OCI-LY1 (cell line): ENCODE measurements around the gene RASD2.

Source experiments
- H2AFZ ChIP-seq: fragments of 200-600 bp; sonication (generic), shearing (Covaris generic); 2 replicates; pipeline ENCODE4 v1.6.0; 2014; ENCODE audit warnings: antibody characterized with exemption, mild to moderate bottlenecking, low read length
- H3F3A ChIP-seq: fragments of 200-600 bp; sonication (generic), shearing (Covaris generic); 2 replicates; pipeline ENCODE4 v1.6.0; 2014; ENCODE audit warnings: mild to moderate bottlenecking, antibody characterized with exemption, low read length, moderate library complexity; ENCODE audit not compliant: insufficient read depth
- H3K27ac ChIP-seq: fragments of 200-600 bp; sonication (generic); 2 replicates; pipeline ENCODE4 v1.5.1; 2014; ENCODE audit warnings: low read length, mixed run types, mild to moderate bottlenecking, low read depth; ENCODE audit not compliant: poor library complexity, severe bottlenecking
- H3K27me3 ChIP-seq: fragments of 200-600 bp; sonication (generic); 2 replicates; pipeline ENCODE4 v1.6.0; 2014; ENCODE audit warnings: antibody characterized with exemption, mild to moderate bottlenecking, low read length, moderate library complexity; ENCODE audit not compliant: insufficient read depth
- H3K36me3 ChIP-seq: fragments of 200-600 bp; sonication (generic); 2 replicates; pipeline ENCODE4 v1.6.1; 2014; ENCODE audit warnings: mild to moderate bottlenecking, antibody characterized with exemption, low read length, moderate library complexity, mixed read lengths; ENCODE audit not compliant: insufficient read depth
- H3K4me1 ChIP-seq: fragments of 200-600 bp; sonication (generic); 2 replicates; pipeline ENCODE4 v1.5.1; 2014; ENCODE audit warnings: mild to moderate bottlenecking, low read length, moderate library complexity; ENCODE audit not compliant: insufficient read depth, severe bottlenecking
- H3K4me2 ChIP-seq: fragments of 200-600 bp; sonication (generic), shearing (Covaris generic); 2 replicates; pipeline ENCODE4 v1.6.1; 2014; ENCODE audit warnings: low read length
- H3K4me3 ChIP-seq: fragments of 200-600 bp; sonication (generic); 2 replicates; pipeline ENCODE4 v1.5.1; 2014; ENCODE audit warnings: low read length, low read depth, mild to moderate bottlenecking, mixed read lengths; ENCODE audit not compliant: poor library complexity, severe bottlenecking
- H3K79me2 ChIP-seq: fragments of 200-600 bp; shearing (Covaris generic); 2 replicates; pipeline ENCODE4 v1.6.1; 2016; ENCODE audit warnings: mixed run types, low read length, mixed read lengths; ENCODE audit not compliant: insufficient read depth
- H3K9ac ChIP-seq: fragments of 200-600 bp; sonication (generic), shearing (Covaris generic); 2 replicates; pipeline ENCODE4 v1.6.1; 2014; ENCODE audit warnings: mild to moderate bottlenecking, low read length, mixed read lengths
- H3K9me2 ChIP-seq: fragments of 200-600 bp; sonication (generic), shearing (Covaris generic); 2 replicates; pipeline ENCODE4 v1.6.1; 2014; ENCODE audit warnings: low read depth, mild to moderate bottlenecking, low read length, mixed read lengths
- H3K9me3 ChIP-seq: fragments of 200-600 bp; shearing (Covaris generic); 2 replicates; pipeline ENCODE4 v1.6.1; 2014; ENCODE audit warnings: low read length, mixed read lengths
- H4K20me1 ChIP-seq: fragments of 200-600 bp; sonication (generic), shearing (Covaris generic); 2 replicates; pipeline ENCODE4 v1.6.0; 2016; ENCODE audit warnings: mild to moderate bottlenecking, low read length; ENCODE audit not compliant: insufficient read depth
- CTCF ChIP-seq: fragments of 200-600 bp; sonication (generic), shearing (Covaris generic); IDR thresholded peaks from 2 replicates; pipeline ENCODE4 v1.5.1; 2017; ENCODE audit warnings: mild to moderate bottlenecking, antibody characterized with exemption, low read length, moderate library complexity, mixed read lengths
- EZH2 ChIP-seq: fragments of 200-600 bp; sonication (generic), shearing (Covaris generic); IDR thresholded peaks from 2 replicates; pipeline ENCODE4 v1.8.0; 2017; ENCODE audit warnings: borderline replicate concordance, mixed run types, mild to moderate bottlenecking, antibody characterized with exemption, low read length, moderate library complexity, mixed read lengths

Gene RASD2

GRCh38 chr22:35593071-35593890 is 52.6 kb downstream of the RASD2 start:
- Histone ChIP-seq H3K79me2 (no peaks in the 10 kb centered on the region), H3K36me3 (no peaks in the 10 kb centered on the region), H3K4me2 (no peak overlapping the region), H3K4me1 (no peaks in the 10 kb centered on the region), H3K9me3 (no peaks in the 10 kb centered on the region), H3F3A (no peaks in the 10 kb centered on the region), H3K27me3 (peaks cover 13% of the 10 kb centered on the region), H3K9ac (no peak overlapping the region), H3K27ac (no peak overlapping the region), H3K9me2 (no peaks in the 10 kb centered on the region), H2AFZ (no peak overlapping the region), H3K4me3 (no peak overlapping the region), H4K20me1 (no peaks in the 10 kb centered on the region)
- TF ChIP-seq EZH2 (no peak), CTCF (no peak)

- Histone ChIP-seq H3K4me3 (no peak overlapping the region), H3K9ac (no peak overlapping the region), H3K4me2 (no peak overlapping the region), H3K79me2 (no peaks in the 10 kb centered on the region), H3F3A (no peaks in the 10 kb centered on the region), H3K36me3 (no peaks in the 10 kb centered on the region), H3K4me1 (no peaks in the 10 kb centered on the region), H3K9me3 (no peaks in the 10 kb centered on the region), H3K27ac (no peak overlapping the region), H3K9me2 (no peaks in the 10 kb centered on the region), H2AFZ (no peak overlapping the region), H3K27me3 (peaks cover 13% of the 10 kb centered on the region), H4K20me1 (no peaks in the 10 kb centered on the region)
- TF ChIP-seq CTCF = no peak
Measured at GRCh38 chr22:35593891-35594470, 53.4 kb downstream of the RASD2 start.

GRCh38 chr22:35594686-35595085 is 54.1 kb downstream of the RASD2 start:
- Histone ChIP-seq H3K27ac (no peak overlapping the region), H3K36me3 (no peaks in the 10 kb centered on the region), H4K20me1 (no peaks in the 10 kb centered on the region), H3K4me2 (no peak overlapping the region), H3K4me3 (no peak overlapping the region), H3K4me1 (no peaks in the 10 kb centered on the region), H3K9me2 (no peaks in the 10 kb centered on the region), H3K79me2 (no peaks in the 10 kb centered on the region), H3K9ac (no peak overlapping the region), H2AFZ (no peak overlapping the region), H3K27me3 (peaks cover 8% of the 10 kb centered on the region), H3K9me3 (no peaks in the 10 kb centered on the region), H3F3A (no peaks in the 10 kb centered on the region)
- TF ChIP-seq EZH2 (no peak), CTCF (no peak)
